GM21529 (cell line): ENCODE results near the gene ANO7.

Experiments used
- ATAC-seq: cut with Tn5 transposase; IDR thresholded peaks from one replicate; pipeline ENCODE4 v1.9.1; 2021; ENCODE audit not compliant: unreplicated experiment

ANO7 gene

GRCh38 chr2:241226723-241227572 lies 38.5 kb downstream of the ANO7 start:
- no peak for ATAC-seq

GRCh38 chr2:241227594-241227993 lies 39.1 kb downstream of the ANO7 start:
- ATAC-seq, result no peak

GRCh38 chr2:241228081-241228859 lies 39.8 kb downstream of the ANO7 start:
- no peak for ATAC-seq

DNA sequence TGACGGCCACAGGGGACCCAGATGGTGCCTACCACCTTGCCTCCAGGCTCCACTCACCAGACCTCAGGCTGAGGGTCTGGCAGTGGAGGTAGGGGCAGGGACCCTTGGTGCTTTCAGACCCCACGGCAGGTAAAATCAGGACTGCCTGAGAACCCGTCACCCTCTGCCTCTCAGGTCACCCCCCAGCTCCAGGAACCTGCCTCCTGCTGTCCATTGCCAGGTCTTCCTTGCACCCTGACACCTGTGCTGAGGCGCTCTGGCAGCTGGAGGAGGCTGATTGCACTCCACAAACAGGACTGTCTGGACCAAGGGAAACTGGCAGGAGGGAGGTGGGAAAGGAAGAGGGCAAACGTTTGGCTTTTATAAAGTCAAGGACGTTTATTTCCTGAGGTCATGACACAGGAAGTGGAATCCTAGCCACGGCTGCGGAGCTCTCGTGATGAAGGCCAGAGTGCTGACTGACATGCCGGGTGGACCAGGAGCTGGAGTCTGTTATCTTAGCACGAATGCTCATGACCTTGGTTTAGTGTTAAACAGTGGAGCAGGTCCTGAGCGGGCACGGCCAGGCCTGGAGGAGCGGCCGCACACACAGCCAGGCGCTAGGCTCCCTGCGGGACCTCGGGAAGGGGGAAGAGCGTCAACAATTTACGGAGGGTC lies 40.5 kb downstream of the ANO7 start:
- no peak for ATAC-seq

DNA sequence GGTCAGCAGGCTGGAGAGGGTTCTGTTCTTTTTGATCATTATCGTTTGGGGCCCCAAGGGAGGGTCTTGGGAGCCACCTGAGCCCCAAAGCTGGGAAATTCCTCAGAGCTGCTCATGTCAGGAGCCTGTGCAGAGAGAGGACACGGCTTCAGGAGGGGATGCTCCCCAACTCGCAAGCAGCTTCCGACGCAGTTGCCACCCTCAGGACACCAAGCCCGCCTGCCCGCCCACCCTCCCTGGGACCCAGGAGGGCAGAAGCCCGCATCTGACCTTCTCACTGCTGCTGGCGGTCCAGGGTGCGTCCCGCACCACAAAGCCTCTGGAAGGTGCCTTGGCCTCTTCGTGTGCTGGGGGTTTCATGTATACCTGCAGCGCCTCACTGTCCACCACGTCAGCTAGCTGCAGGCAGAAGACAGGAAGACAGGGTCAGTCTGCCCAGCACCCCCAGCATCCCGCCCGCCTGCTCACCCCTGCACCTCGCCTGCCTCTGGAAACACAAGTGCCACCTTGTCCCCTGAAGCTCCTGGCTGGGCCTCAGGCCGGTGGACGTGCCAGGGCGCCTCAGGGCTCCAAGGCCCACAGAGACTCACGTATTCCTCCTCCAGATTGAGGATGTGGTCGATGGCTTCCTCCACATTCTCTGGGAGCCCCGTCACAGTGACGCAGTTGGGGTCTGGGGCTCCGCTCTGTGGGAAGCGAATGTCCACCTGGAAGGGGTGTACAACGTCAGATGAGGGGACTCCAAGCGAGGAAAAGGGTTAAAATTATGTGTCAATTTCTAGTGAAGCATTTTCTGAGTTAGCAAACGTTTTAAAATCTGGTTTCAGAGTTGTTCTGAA lies 41.3 kb downstream of the ANO7 start:
- no peak for ATAC-seq

DNA sequence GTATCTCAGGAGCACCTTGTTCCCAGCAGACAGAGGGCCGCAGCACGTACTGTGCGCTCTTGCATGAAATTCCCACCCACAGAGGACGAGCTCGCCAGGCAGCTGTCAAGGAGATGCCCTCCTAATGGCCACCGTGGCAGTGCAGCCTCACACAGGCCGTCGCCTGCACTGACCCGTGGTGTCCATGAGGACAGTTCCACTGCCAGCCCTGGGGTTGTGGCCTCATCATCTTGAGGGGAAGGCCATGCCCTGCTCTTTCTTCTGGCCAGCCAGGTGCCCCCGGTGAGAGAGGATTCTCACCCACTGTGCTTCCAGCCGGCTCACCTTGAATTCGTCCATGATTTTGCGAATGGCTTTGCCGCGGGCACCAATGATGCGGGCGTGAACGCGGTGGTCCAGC lies 42.0 kb downstream of the ANO7 start:
- no peak for ATAC-seq

- no peak for ATAC-seq
Measured at GRCh38 chr2:241232736-241233575, 44.5 kb downstream of the ANO7 start.

DNA sequence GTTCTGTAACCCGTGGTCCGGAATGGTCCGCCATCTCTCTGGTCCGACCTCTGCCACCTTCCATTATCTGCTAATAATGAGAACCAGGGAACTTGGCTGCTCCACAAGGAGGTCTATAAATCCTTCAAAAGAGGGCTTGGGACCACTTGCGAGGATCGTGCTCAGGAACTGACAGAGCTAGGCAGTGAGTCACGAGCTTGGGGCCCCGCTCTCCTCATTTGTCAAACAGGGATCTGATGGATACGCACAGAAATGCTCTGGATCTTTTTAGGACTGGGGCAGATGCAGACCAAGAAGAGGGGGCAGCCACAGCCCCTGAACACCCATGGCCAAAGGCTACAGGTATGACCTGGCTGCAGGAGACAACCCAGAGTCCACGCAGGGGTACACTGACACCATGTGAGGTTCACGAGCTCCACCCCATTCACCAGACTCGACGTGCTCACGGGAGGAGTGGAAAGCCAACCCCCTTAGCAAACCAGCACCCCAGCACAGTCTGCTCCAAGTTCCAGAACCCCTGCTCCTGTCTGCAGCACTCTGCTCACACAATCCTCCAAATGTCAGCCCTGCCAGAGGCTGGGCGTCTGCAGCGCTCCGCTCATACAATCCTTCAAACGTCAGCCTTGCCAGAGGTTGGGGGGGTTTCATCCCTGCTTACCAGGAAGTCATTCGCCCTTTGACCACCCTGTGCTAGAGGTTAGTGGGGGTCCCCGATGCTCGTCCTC lies 45.8 kb downstream of the ANO7 start:
- no peak for ATAC-seq

- ATAC-seq, result no peak
Measured at GRCh38 chr2:241234962-241235740, 46.7 kb downstream of the ANO7 start.

- ATAC-seq, result no peak
Measured at GRCh38 chr2:241235859-241236593, 47.5 kb downstream of the ANO7 start.

- ATAC-seq, result no peak
Measured at GRCh38 chr2:241237047-241237446, 48.6 kb downstream of the ANO7 start.

DNA sequence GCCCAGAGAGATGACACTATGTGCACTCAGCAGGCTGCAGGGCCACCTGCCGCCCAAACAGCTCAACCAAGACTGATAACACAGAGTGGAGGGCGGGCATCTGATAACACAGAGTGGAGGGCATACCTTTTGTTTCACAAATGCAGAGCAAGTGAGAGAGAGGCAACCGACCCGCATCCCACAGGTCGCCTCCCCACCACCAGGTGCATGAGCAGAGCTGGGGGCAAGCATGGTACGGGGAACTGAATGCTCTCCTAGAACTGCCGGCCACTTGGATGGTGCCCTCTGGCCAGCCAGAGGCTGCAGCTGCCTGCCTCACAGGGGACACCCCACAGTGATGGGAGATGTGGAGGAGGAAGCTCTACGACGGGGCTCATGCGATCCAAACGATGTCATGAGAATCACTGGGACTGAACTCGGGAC lies 49.5 kb downstream of the ANO7 start:
- ATAC-seq, result no peak

DNA sequence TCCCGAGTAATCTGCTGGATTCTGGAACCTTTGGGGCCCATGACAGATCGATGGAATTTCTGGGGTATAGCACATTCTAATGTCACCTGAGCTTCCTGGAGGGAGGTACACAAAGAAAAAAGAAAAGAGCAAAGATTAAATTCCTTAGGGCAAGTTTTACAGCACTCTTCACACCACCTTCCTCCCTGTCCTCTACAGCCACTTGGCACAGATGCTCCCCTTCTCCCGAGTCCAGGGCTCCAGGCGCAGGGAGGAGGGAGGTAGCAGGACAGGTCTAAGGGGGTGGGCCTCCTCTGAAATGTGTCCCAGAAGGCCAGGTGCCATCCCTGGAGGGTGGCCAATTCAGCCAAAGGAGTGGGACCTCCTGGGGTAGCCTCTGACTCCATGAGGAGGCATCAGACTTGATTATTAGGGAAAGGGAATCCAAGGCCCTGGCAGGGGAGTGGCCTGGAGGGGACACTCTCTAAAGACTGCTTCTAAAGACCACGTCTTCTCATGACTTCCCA lies 50.3 kb downstream of the ANO7 start:
- no peak for ATAC-seq

- no peak for ATAC-seq
Measured at GRCh38 chr2:241239552-241240202, 51.2 kb downstream of the ANO7 start.

GRCh38 chr2:241240320-241241004 lies 52.0 kb downstream of the ANO7 start:
- no peak for ATAC-seq

GRCh38 chr2:241241669-241242068 lies 53.2 kb downstream of the ANO7 start:
- ATAC-seq, result no peak

DNA sequence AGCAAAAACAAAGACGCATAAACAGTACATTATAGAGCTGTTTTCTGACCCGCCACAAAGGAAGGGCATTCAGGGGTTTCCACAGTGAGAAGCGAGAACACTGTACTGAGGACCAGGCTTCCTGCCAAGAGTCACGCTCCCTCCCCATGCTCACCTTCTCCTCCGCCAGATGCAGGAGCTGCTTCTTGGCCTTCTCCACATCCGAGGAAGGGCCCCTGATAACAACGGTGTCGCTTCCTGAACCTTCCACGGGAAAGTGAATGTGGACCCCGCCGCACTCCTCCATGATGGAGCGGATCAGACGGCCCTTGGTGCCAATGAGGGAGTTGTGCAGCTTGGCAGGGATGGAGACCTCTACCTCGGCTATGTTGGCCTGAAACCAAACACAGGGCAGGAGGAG lies 53.8 kb downstream of the ANO7 start:
- ATAC-seq, result no peak
